H1 (cell line): ENCODE data around the gene TMEM30A. TPM values are rescaled to one million over a fixed set of nuclear protein-coding genes. Genes with fewer than 3 reads are reported as not detected.
A peak's percentile ranks its signal among the peaks of the same experiment; 100 is the strongest.

Experiments
- CTCF ChIA-PET: fragments of 300-600 bp; sonication (Branson Sonifier 250); formaldehyde crosslinking; loops from one replicate; lab custom pipeline; 2021; ENCODE audit not compliant: partially characterized antibody; lab: Charles Lee
- POLR2A ChIA-PET: fragments of 300-600 bp; sonication (Branson Sonifier 250); formaldehyde crosslinking; loops from one replicate; lab custom pipeline; 2021; ENCODE audit warnings: inconsistent platforms; ENCODE audit not compliant: partially characterized antibody; lab: Charles Lee
- DNase-seq, 2 experiments: peaks; one replicate each; pipeline versions ENCODE4 v3.0.0 to v3.0.0-alpha.2; 2010 to 2022; ENCODE audit warnings: low spot score in 2 of 2, low read depth in 1 of 2, mixed read lengths in 1 of 2
- FAIRE-seq: peaks from 2 replicates; lab custom pipeline; 2011; peaks lifted over from hg19 to GRCh38; lab: Jason Lieb, UNC
- H2AFZ ChIP-seq: 2 replicates; pipeline ENCODE4 v1.8.1; 2012; ENCODE audit warnings: low read length, inconsistent platforms
- H2AK5ac ChIP-seq: 2 replicates; pipeline ENCODE4 v1.6.1; 2013; ENCODE audit warnings: low read depth, low read length
- H2BK120ac ChIP-seq: replicated peaks from 2 replicates; pipeline ENCODE3; 2013; ENCODE audit warnings: low read depth, low read length, inconsistent platforms
- H2BK12ac ChIP-seq: 2 replicates; pipeline ENCODE4 v1.6.1; 2013; ENCODE audit warnings: low read depth, low read length
- H2BK15ac ChIP-seq: 2 replicates; pipeline ENCODE4 v1.6.1; 2013; ENCODE audit warnings: low read length
- H2BK20ac ChIP-seq: 2 replicates; pipeline ENCODE4 v1.6.1; 2013; ENCODE audit warnings: low read length
- H2BK5ac ChIP-seq: 2 replicates; pipeline ENCODE4 v1.6.1; 2013; ENCODE audit warnings: low read depth, low read length
- H3K14ac ChIP-seq: 2 replicates; pipeline ENCODE4 v1.6.1; 2013; ENCODE audit warnings: inconsistent platforms; ENCODE audit not compliant: insufficient read length
- H3K18ac ChIP-seq: 2 replicates; pipeline ENCODE4 v1.6.1; 2013; ENCODE audit warnings: low read length; ENCODE audit errors: extremely low read depth
- H3K23ac ChIP-seq: 2 replicates; pipeline ENCODE4 v1.6.1; 2013; ENCODE audit warnings: inconsistent platforms; ENCODE audit not compliant: insufficient read length
- H3K23me2 ChIP-seq: 2 replicates; pipeline ENCODE4 v1.6.1; 2013; ENCODE audit warnings: low read depth, low read length
- H3K27ac ChIP-seq: 2 replicates; pipeline ENCODE4 v1.6.1; 2011; ENCODE audit warnings: low read depth, low read length, inconsistent platforms
- H3K27me3 ChIP-seq, 4 experiments: replicated peaks in 1 of 4; 1 replicate in 1 of 4; 2 replicates in 3 of 4; pipeline versions ENCODE4 v1.6.1 to v1.8.1; 2011 to 2013; ENCODE audit warnings: low read length in 3 of 4, mild to moderate bottlenecking in 3 of 4, inconsistent platforms in 2 of 4, mixed read lengths in 2 of 4, moderate library complexity in 1 of 4; ENCODE audit not compliant: control insufficient read depth in 3 of 4, insufficient read depth in 3 of 4; ENCODE audit errors: extremely low read depth in 1 of 4
- H3K36me3 ChIP-seq, 4 experiments: 2 replicates each; pipeline versions ENCODE4 v1.6.1 to v1.8.1; 2011 to 2013; ENCODE audit warnings: mild to moderate bottlenecking in 4 of 4, low read length in 3 of 4, moderate library complexity in 2 of 4, control low read depth in 1 of 4, inconsistent platforms in 1 of 4; ENCODE audit not compliant: insufficient read depth in 4 of 4, control insufficient read depth in 2 of 4
- H3K4ac ChIP-seq: replicated peaks from 2 replicates; pipeline ENCODE3; 2013; ENCODE audit warnings: low read length, low read depth, mixed read lengths, inconsistent platforms; ENCODE audit not compliant: insufficient read length
- H3K4me1 ChIP-seq, 4 experiments: replicated peaks in 1 of 4; 1 replicate in 1 of 4; 2 replicates in 3 of 4; pipeline versions ENCODE4 v1.6.1 to v1.8.1; 2011 to 2013; ENCODE audit warnings: low read length in 3 of 4, inconsistent platforms in 2 of 4, mixed read lengths in 1 of 4; ENCODE audit not compliant: insufficient read depth in 4 of 4, control insufficient read depth in 3 of 4
- H3K4me2 ChIP-seq, 2 experiments: 2 replicates each; pipeline versions ENCODE4 v1.6.1 to v1.8.1; 2011 to 2013; ENCODE audit warnings: low read depth in 2 of 2, low read length in 2 of 2, control low read depth in 1 of 2, inconsistent platforms in 1 of 2, mild to moderate bottlenecking in 1 of 2; ENCODE audit not compliant: insufficient read depth in 1 of 2
- H3K4me3 ChIP-seq, 4 experiments: fragments of 200-600, 300-600 bp in 1 of 4; sonication (generic), shearing (Covaris generic), sonication (Bioruptor Twin) in 1 of 4; 2 replicates each; pipeline versions ENCODE4 v1.5.1 to v1.8.1; 2011 to 2016; ENCODE audit warnings: low read length in 4 of 4, low read depth in 3 of 4, control low read depth in 2 of 4, inconsistent platforms in 2 of 4, mild to moderate bottlenecking in 2 of 4, mixed read lengths in 1 of 4, moderate library complexity in 1 of 4; ENCODE audit not compliant: insufficient read depth in 2 of 4; ENCODE audit errors: extremely low read depth in 1 of 4
- H3K56ac ChIP-seq: replicated peaks from 2 replicates; pipeline ENCODE3; 2013; ENCODE audit warnings: low read depth, mild to moderate bottlenecking, mixed read lengths, low read length, inconsistent platforms; ENCODE audit not compliant: insufficient read length
- H3K79me1 ChIP-seq: 2 replicates; pipeline ENCODE4 v1.6.1; 2013; ENCODE audit warnings: low read depth, low read length, control low read depth
- H3K79me2 ChIP-seq, 2 experiments: 2 replicates each; pipeline versions ENCODE4 v1.6.1 to v1.8.1; 2012 to 2013; ENCODE audit warnings: low read length in 2 of 2, mild to moderate bottlenecking in 2 of 2, inconsistent platforms in 1 of 2; ENCODE audit not compliant: insufficient read depth in 2 of 2, control insufficient read depth in 1 of 2
- H3K9ac ChIP-seq, 4 experiments: replicated peaks in 1 of 4; 1 replicate in 1 of 4; 2 replicates in 3 of 4; pipeline versions ENCODE4 v1.6.1 to v1.8.1; 2011 to 2013; ENCODE audit warnings: low read depth in 3 of 4, low read length in 3 of 4, control low read depth in 2 of 4, mild to moderate bottlenecking in 2 of 4, moderate library complexity in 2 of 4, inconsistent platforms in 1 of 4; ENCODE audit errors: extremely low read depth in 1 of 4
- H3K9me3 ChIP-seq, 2 experiments: 2 replicates each; pipeline versions ENCODE4 v1.6.1 to v1.8.1; 2012 to 2013; ENCODE audit warnings: mild to moderate bottlenecking in 2 of 2, moderate library complexity in 2 of 2, control low read depth in 1 of 2, inconsistent platforms in 1 of 2, low read depth in 1 of 2, low read length in 1 of 2, mixed read lengths in 1 of 2; ENCODE audit not compliant: insufficient read depth in 2 of 2
- H4K20me1 ChIP-seq, 2 experiments: replicated peaks in 1 of 2; 2 replicates each; pipeline versions ENCODE3 to v1.8.1; 2011 to 2013; ENCODE audit warnings: inconsistent platforms in 2 of 2, low read length in 2 of 2, mild to moderate bottlenecking in 1 of 2; ENCODE audit not compliant: insufficient read depth in 2 of 2, control insufficient read depth in 1 of 2
- H4K5ac ChIP-seq: 2 replicates; pipeline ENCODE4 v1.6.1; 2013; ENCODE audit warnings: low read length, low read depth, mixed read lengths, inconsistent platforms; ENCODE audit not compliant: insufficient read length
- H4K8ac ChIP-seq: 2 replicates; pipeline ENCODE4 v1.8.0; 2013; ENCODE audit warnings: mild to moderate bottlenecking, moderate library complexity, low read length, inconsistent platforms; ENCODE audit not compliant: insufficient read depth; ENCODE audit errors: extremely low read depth
- H4K91ac ChIP-seq: replicated peaks from 2 replicates; pipeline ENCODE3; 2013; ENCODE audit warnings: low read length, mixed read lengths, inconsistent platforms; ENCODE audit not compliant: insufficient read length
- EGR1 ChIP-seq: IDR thresholded peaks from 2 replicates; pipeline ENCODE4 v1.6.1; 2011; ENCODE audit warnings: low read depth, low read length, borderline replicate concordance
- EP300 ChIP-seq, 2 experiments: IDR thresholded peaks; 1 replicate in 1 of 2; 2 replicates in 1 of 2; pipeline ENCODE4 v1.6.1; 2011 to 2012; ENCODE audit warnings: low read depth in 2 of 2, low read length in 2 of 2, mild to moderate bottlenecking in 2 of 2, borderline replicate concordance in 1 of 2, inconsistent platforms in 1 of 2, moderate library complexity in 1 of 2
- FOSL1 ChIP-seq: IDR thresholded peaks from 2 replicates; pipeline ENCODE4 v1.6.1; 2011; ENCODE audit warnings: mild to moderate bottlenecking, low read depth, low read length, moderate library complexity; ENCODE audit not compliant: insufficient read depth
- JUN ChIP-seq: IDR thresholded peaks from 2 replicates; pipeline ENCODE4 v1.6.1; 2011; ENCODE audit warnings: low read depth, mild to moderate bottlenecking, improper control_type of control experiment, low read length
- KDM4A ChIP-seq: IDR thresholded peaks from one replicate; pipeline ENCODE4 v1.7.1; 2012; ENCODE audit warnings: low read depth, mild to moderate bottlenecking, moderate library complexity, low read length, inconsistent platforms; ENCODE audit not compliant: severe bottlenecking
- MAFK ChIP-seq: IDR thresholded peaks from 2 replicates; pipeline ENCODE4 v1.6.1; 2012; ENCODE audit warnings: low read depth, mild to moderate bottlenecking, improper control_type of control experiment, low read length
- MAX ChIP-seq: IDR thresholded peaks from 2 replicates; pipeline ENCODE4 v1.6.1; 2012; ENCODE audit warnings: inconsistent platforms
- RNF2 ChIP-seq: fragments of 200-900, 300-1000 bp; sonication (generic); IDR thresholded peaks from 2 replicates; pipeline ENCODE4 v1.7.1; 2016; ENCODE audit warnings: borderline replicate concordance, low read depth, mild to moderate bottlenecking, antibody characterized with exemption, low read length; ENCODE audit not compliant: poor library complexity, severe bottlenecking; ENCODE audit errors: missing control alignments
- RXRA ChIP-seq: IDR thresholded peaks from 2 replicates; pipeline ENCODE4 v1.6.1; 2011; ENCODE audit warnings: low read depth, mild to moderate bottlenecking, low read length, moderate library complexity; ENCODE audit not compliant: insufficient read depth
- SUZ12 ChIP-seq: fragments of 200-600 bp; sonication (generic); IDR thresholded peaks from 2 replicates; pipeline ENCODE4 v1.6.1; 2012; ENCODE audit warnings: mild to moderate bottlenecking, inconsistent platforms, low read length, moderate library complexity, mixed read lengths
- ZNF274 ChIP-seq: IDR thresholded peaks from 2 replicates; pipeline ENCODE4 v1.7.0; 2012; ENCODE audit warnings: low read length, borderline replicate concordance; ENCODE audit errors: extremely low read depth
- WGBS, 2 experiments: shearing (Covaris generic) in 1 of 2; methylation state at CpG; one replicate each; pipeline versions ENCODE4 v1.1.6 to v1.1.7; 2013 to 2015; ENCODE audit warnings: low lambda C conversion rate in 2 of 2, mixed read lengths in 2 of 2, inconsistent platforms in 1 of 2, low coverage in 1 of 2, missing lambda C conversion rate in 1 of 2; ENCODE audit not compliant: insufficient replicate concordance in 2 of 2, insufficient coverage in 1 of 2, insufficient read length in 1 of 2; ENCODE audit errors: extremely low coverage in 1 of 2, missing lambda C conversion rate in 1 of 2; 5-methylcytosine and 5-hydroxymethylcytosine counted together
- polyA plus RNA-seq, 7 experiments: library from polyadenylated mRNA; depleted of rRNA in 3 of 7; stranded (reverse) in 5 of 7; unstranded in 2 of 7; fragments of >200 nt in 5 of 7; fragments of 200-250 nt in 2 of 7; gene quantifications; 1 replicate in 5 of 7; 2 replicates in 1 of 7; 4 replicates in 1 of 7; pipeline versions ENCODE4 v1.2.1 to v1.2.3, GENCODE V29; 2011 to 2013; ENCODE audit warnings: missing spikeins in 2 of 7, mixed read lengths in 2 of 7
- total RNA-seq: library from RNA; stranded (reverse); fragmentation: NEBNext Ultra II Directional; extraction: Animal tissue kit (Norgen Biotek cat#: 25700); gene quantifications from 2 replicates; pipeline ENCODE4 v1.2.1, GENCODE V29; 2021

The TMEM30A gene
- total and polyA plus RNA-seq, 2 of the 8 experiments (the other 6 are each of a cell fraction or from before 2014, with no cell fraction given) = 10.5 to 71.0 TPM

- H4K8ac ChIP-seq = no peak overlapping the region
- no peak overlapping the region for H3K23ac ChIP-seq
- no peak overlapping the region for H2AK5ac ChIP-seq
- no peak overlapping the region for H2BK120ac ChIP-seq
- no peak overlapping the region for H3K14ac ChIP-seq
- DNase-seq = no peak
- H3K79me2 ChIP-seq = peaks cover 31 to 91% of the 10 kb centered on the region in 2 experiments
- H3K4ac ChIP-seq = no peak overlapping the region
- no peak overlapping the region for H2BK5ac ChIP-seq
- H2AFZ ChIP-seq = no peak overlapping the region
- POLR2A ChIA-PET = interaction anchor here (1.1 to 2.1 kb wide), 2 partner anchors 10 to 239 kb away, joined by 3 to 7 read pairs; no protein-coding TSS in a partner anchor
- FAIRE-seq = no peak
- H4K5ac ChIP-seq = peak overlapping the region; percentile 74
- no peaks in the 10 kb centered on the region for H3K23me2 ChIP-seq
- no peak overlapping the region for H3K9ac ChIP-seq
- H3K56ac ChIP-seq = no peak overlapping the region
- no peaks in the 10 kb centered on the region; a peak in 1 of 8 replicates for H3K36me3 ChIP-seq
- H3K79me1 ChIP-seq = peaks cover 3% of the 10 kb centered on the region; the same call in 1 of the 2 replicates
- no peak overlapping the region for H2BK20ac ChIP-seq
- H2BK12ac ChIP-seq = no peak overlapping the region
- H3K4me3 ChIP-seq = peak overlapping the region in 1 of 4 experiments; percentile 99; a peak in 2 of 8 replicates
- no peak overlapping the region for H2BK15ac ChIP-seq
- H4K91ac ChIP-seq = no peak overlapping the region
- no peak overlapping the region for H3K18ac ChIP-seq
- H3K4me1 ChIP-seq = peaks cover 0 to 17% (median 8%) of the 10 kb centered on the region in 4 experiments; a peak in 3 of 7 replicates
- WGBS, 2 experiments = 85% methylated on average over 4 of the region's 4 CpGs; no CpG with 5 or more reads in 1 of the 2 experiments
- H4K20me1 ChIP-seq = peaks cover 2 to 4% of the 10 kb centered on the region in 2 experiments
- CTCF ChIA-PET = interaction anchor here (8.7 kb wide), 1 partner anchor 13 kb away, joined by 66 read pairs; no protein-coding TSS in a partner anchor
- no peaks in the 10 kb centered on the region for H3K27me3 ChIP-seq
- H3K9me3 ChIP-seq = no peaks in the 10 kb centered on the region
- peak overlapping the region; percentile 22 to 92; a peak in 2 of 4 replicates for H3K4me2 ChIP-seq
- H3K27ac ChIP-seq = no peak overlapping the region
- TF ChIP-seq ZNF274 (no peak), MAFK (no peak), FOSL1 (no peak), EGR1 (no peak), KDM4A (no peak), RNF2 (no peak), JUN (no peak), RXRA (no peak), SUZ12 (no peak), EP300 (IDR thresholded peaks at IDR 0.05; ENCODE audit: borderline replicate concordance in 1 of 2, low read depth in 2 of 2, low read length in 2 of 2) (no peak), MAX (no peak)
Measured at GRCh38 chr6:75280131-75280855, 4.3 kb downstream of the TMEM30A start.
